ENCODE results near the gene BRMS1L. TPM values are rescaled to one million over a fixed set of nuclear protein-coding genes. Genes with fewer than 3 reads are reported as not detected.

The BRMS1L gene
- total and polyA plus RNA-seq, 2 of the 13 experiments (the other 11 are each of a cell fraction or from before 2014, with no cell fraction given) = 21.1 to 23.8 TPM

GRCh38 chr14:35826218-35826951 lies at the start of gene BRMS1L (continued):
- peak; percentile 95 for TF ChIP-seq ZNF296 (CRISPR knock-in tag; conservative IDR thresholded peaks at IDR 0.05)
- 0 out of 2 replicates have a peak, but pooled peaks have one; percentile 74 for TF ChIP-seq ZNF740 (CRISPR knock-in tag; IDR thresholded peaks at IDR 0.05)
- peak; percentile 95 for TF ChIP-seq SMAD3 (CRISPR knock-in tag; IDR thresholded peaks at IDR 0.05)
- TF ChIP-seq PITX1 (CRISPR knock-in tag; IDR thresholded peaks at IDR 0.05) = peak; percentile 81
- TF ChIP-seq ZC3H4 (CRISPR knock-in tag; IDR thresholded peaks at IDR 0.05; ENCODE audit: borderline replicate concordance) = peak; percentile 95
- TF ChIP-seq THYN1 (CRISPR knock-in tag; IDR thresholded peaks at IDR 0.05; ENCODE audit: borderline replicate concordance, low read depth) = peak; percentile 94; the same call in 1 of the 2 replicates
- TF ChIP-seq CREB3 (CRISPR knock-in tag; IDR thresholded peaks at IDR 0.05) = peak; percentile 87; the same call in 1 of the 2 replicates
- TF ChIP-seq MED8 (CRISPR knock-in tag; IDR thresholded peaks at IDR 0.05; ENCODE audit: insufficient replicate concordance) = peak; percentile 99
- no peak for TF ChIP-seq CCAR2 (optimal IDR thresholded peaks at IDR 0.05; ENCODE audit: low read depth, low read length)
- TF ChIP-seq GABPB1 (CRISPR knock-in tag; IDR thresholded peaks at IDR 0.05) = peak; percentile 90
- peak; percentile 94 for TF ChIP-seq GPN1 (CRISPR knock-in tag; IDR thresholded peaks at IDR 0.05; ENCODE audit: borderline replicate concordance)
- TF ChIP-seq SP5 (CRISPR knock-in tag; IDR thresholded peaks at IDR 0.05; ENCODE audit: borderline replicate concordance, low read depth) = peak; percentile 80
- peak; percentile 83; the same call in 1 of the 2 replicates for TF ChIP-seq AFF4 (CRISPR knock-in tag; IDR thresholded peaks at IDR 0.05)
- peak; percentile 98 for TF ChIP-seq ZNF260 (CRISPR knock-in tag; IDR thresholded peaks at IDR 0.05; ENCODE audit: borderline replicate concordance, low read depth)
- TF ChIP-seq DNMT1 (CRISPR knock-in tag; IDR thresholded peaks at IDR 0.05) = peak; percentile 100
- peak; percentile 99 for TF ChIP-seq CCDC6 (CRISPR knock-in tag; IDR thresholded peaks at IDR 0.05)
- peak; percentile 93 for TF ChIP-seq ZBTB2 (CRISPR knock-in tag; IDR thresholded peaks at IDR 0.05; ENCODE audit: low read depth)
- 0 out of 2 replicates have a peak, but pooled peaks have one; percentile 76 for TF ChIP-seq ZKSCAN8 (CRISPR knock-in tag; IDR thresholded peaks at IDR 0.05; ENCODE audit: borderline replicate concordance)
- TF ChIP-seq SOX6 (IDR thresholded peaks at IDR 0.05) = no peak
- TF ChIP-seq SOX6 (CRISPR knock-in tag; IDR thresholded peaks at IDR 0.05) = peak; percentile 94
- peak; percentile 80 for TF ChIP-seq TARDBP (CRISPR knock-in tag; IDR thresholded peaks at IDR 0.05)
- TF ChIP-seq ATF7 (IDR thresholded peaks at IDR 0.05) = no peak
- peak; percentile 95 for TF ChIP-seq ATF7 (CRISPR knock-in tag; IDR thresholded peaks at IDR 0.05)

Measured in HepG2 (cell line).